Activated CD4-positive, alpha-beta T cell treated with anti-CD3 and anti-CD28 coated beads, Interleukin-2, Interleukin-4, amounts not matched to agents 100 ng/mL and 50 ng/mL, durations not matched to agents 16 hours and 8 hours (primary cell): ENCODE results near the gene ECSCR.
A peak's percentile ranks its signal among the peaks of the same experiment; 100 is the strongest.

ENCODE experiments used
- DNase-seq: peaks from one replicate; pipeline ENCODE4 v3.0.0-alpha.2; 2020; ENCODE audit warnings: low spot score

Gene ECSCR

GRCh38 chr5:139474890-139475791 is 12.6 kb upstream of the ECSCR start:
- DNase-seq, result peak; percentile 33

- no peak for DNase-seq
Observed at GRCh38 chr5:139473565-139473964, 11.0 kb upstream of the ECSCR start.

GRCh38 chr5:139473105-139473504 is 10.6 kb upstream of the ECSCR start:
- DNase-seq, result no peak

GRCh38 chr5:139472386-139473030 is 10.0 kb upstream of the ECSCR start:
- no peak for DNase-seq

- DNase-seq, result peak; percentile 52
Observed at GRCh38 chr5:139470821-139471300, 8.3 kb upstream of the ECSCR start, which contains the start of gene SMIM33. Gene SMIM33, plus strand, starts transcription at chr5:139471004. Its CDS starts 118 bp downstream, at chr5:139471122.

- peak; percentile 36 for DNase-seq
Observed at GRCh38 chr5:139468421-139468931, 5.9 kb upstream of the ECSCR start.

- DNase-seq, result no peak
Observed at GRCh38 chr5:139461698-139462097, 845 bp downstream of the ECSCR start.

- DNase-seq, result no peak
Observed at GRCh38 chr5:139461176-139461575, 1.4 kb downstream of the ECSCR start.

- no peak for DNase-seq
Observed at GRCh38 chr5:139460455-139460854, 2.1 kb downstream of the ECSCR start.

- DNase-seq, result peak; percentile 48
Observed at GRCh38 chr5:139459451-139459934, 3.0 kb downstream of the ECSCR start.

GRCh38 chr5:139458580-139459407 is 3.7 kb downstream of the ECSCR start:
- DNase-seq, result peak; percentile 92

- peak; percentile 53 for DNase-seq
Observed at GRCh38 chr5:139457653-139458306, 4.8 kb downstream of the ECSCR start.

- no peak for DNase-seq
Observed at GRCh38 chr5:139457241-139457640, 5.3 kb downstream of the ECSCR start.

GRCh38 chr5:139456776-139457175 is 5.8 kb downstream of the ECSCR start:
- no peak for DNase-seq

GRCh38 chr5:139454568-139455290 is 7.8 kb downstream of the ECSCR start:
- DNase-seq, result no peak

- no peak for DNase-seq
Observed at GRCh38 chr5:139453683-139454567, 8.6 kb downstream of the ECSCR start.

- DNase-seq, result no peak
Observed at GRCh38 chr5:139451878-139452660, 10.5 kb downstream of the ECSCR start.

GRCh38 chr5:139451176-139451575 is 11.4 kb downstream of the ECSCR start:
- no peak for DNase-seq
